Coronary artery (tissue), 2 donors: ENCODE data around the gene RAPGEF6.
A peak's percentile ranks its signal among the peaks of the same experiment; 100 is the strongest.
"Not testable (repeated sequence)": the region's sequence is repeated elsewhere in the genome, so short reads cannot be mapped to it uniquely, and the experiment has no call there.

ENCODE experiments used
- DNase-seq: peaks from one replicate; pipeline ENCODE4 v3.0.0-alpha.2; 2017; ENCODE audit warnings: low spot score
- H3K27ac ChIP-seq, 2 donors: fragments of 200-600 bp; sonication (generic); one replicate each; pipeline ENCODE4 v1.5.1; 2016 to 2019
- H3K4me3 ChIP-seq: fragments of 200-600 bp; sonication (generic); 2 replicates; pipeline ENCODE4 v1.5.1; 2016; ENCODE audit warnings: mild to moderate bottlenecking, moderate library complexity
- CTCF ChIP-seq: fragments of 200-600 bp; sonication (generic); IDR thresholded peaks from one replicate; pipeline ENCODE4 v1.5.1; 2019; ENCODE audit warnings: antibody characterized with exemption

Gene RAPGEF6

GRCh38 chr5:131400585-131400984 is 234.4 kb downstream of the RAPGEF6 start:
- no peak overlapping the region for H3K27ac ChIP-seq

GRCh38 chr5:131399007-131399406 is 236.0 kb downstream of the RAPGEF6 start:
- DNase-seq, H3K4me3 ChIP-seq, H3K27ac ChIP-seq: not testable (repeated sequence)

More at GRCh38 chr5:131400585-131400984, 234.4 kb downstream of the RAPGEF6 start:
- H3K4me3 ChIP-seq: no peak overlapping the region
- no peak for DNase-seq
- no peak for TF ChIP-seq CTCF

GRCh38 chr5:131396630-131397273 is 238.3 kb downstream of the RAPGEF6 start:
- DNase-seq: no peak
- H3K4me3 ChIP-seq: no peak overlapping the region
- H3K27ac ChIP-seq: no peak overlapping the region
- no peak for TF ChIP-seq CTCF

GRCh38 chr5:131396015-131396414 is 239.0 kb downstream of the RAPGEF6 start:
- Histone ChIP-seq H3K4me3 (no peak overlapping the region), H3K27ac (no peak overlapping the region)
- no peak for DNase-seq
- TF ChIP-seq CTCF: no peak

GRCh38 chr5:131394128-131394527 is 240.9 kb downstream of the RAPGEF6 start:
- Histone ChIP-seq H3K4me3 (no peak overlapping the region), H3K27ac (peak overlapping the region; percentile 3 to 15)
- no peak for TF ChIP-seq CTCF
- DNase-seq: no peak

- no peak for TF ChIP-seq CTCF
- DNase-seq: no peak
- Histone ChIP-seq H3K27ac (peak overlapping the region; percentile 15 to 45), H3K4me3 (peak overlapping the region; percentile 30)
These were observed 241.5 kb downstream of the RAPGEF6 start for GRCh38 chr5:131393498-131393968.

GRCh38 chr5:131392466-131393095 is 242.4 kb downstream of the RAPGEF6 start:
- Histone ChIP-seq H3K27ac (no peak overlapping the region), H3K4me3 (no peak overlapping the region)
- no peak for TF ChIP-seq CTCF
- DNase-seq: no peak
